ENCODE data around the gene AGAP2.

AGAP2 gene

DNA sequence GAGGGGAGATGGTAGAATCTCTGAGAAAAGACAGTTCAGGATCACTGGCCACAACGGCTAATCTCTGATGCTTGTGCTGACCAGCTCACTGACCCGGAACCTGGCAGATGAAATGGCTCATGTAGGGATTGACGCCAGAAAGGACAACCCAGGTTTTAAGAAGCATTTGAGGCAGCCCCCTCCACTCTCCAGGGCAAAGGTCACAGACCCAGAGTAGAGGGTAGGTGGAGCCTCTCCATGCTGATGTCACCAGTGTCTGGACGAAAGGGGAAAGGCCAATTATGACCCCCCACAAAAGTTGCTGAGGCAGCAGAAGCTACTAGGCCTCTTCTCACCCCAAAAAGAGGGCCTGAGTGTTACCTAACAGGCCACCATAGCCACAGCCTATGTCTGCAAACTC, 32.2 kb upstream of the AGAP2 start:
- Histone ChIP-seq H3K4me3 (ENCODE audit: low read depth, low read length) (no peak overlapping the region), H3K36me3 (ENCODE audit: control insufficient read depth in 2 of 2, insufficient read depth in 1 of 2, low read length in 2 of 2) (peaks cover 5 to 37% of the 10 kb centered on the region in 2 experiments; a peak in 2 of 3 replicates), H3K27ac (ENCODE audit: extremely low read depth, low read depth, low read length) (no peak overlapping the region), H3K9me3 (ENCODE audit: control insufficient read depth, insufficient read depth, low read depth, low read length) (no peaks in the 10 kb centered on the region), H3K4me1 (ENCODE audit: control insufficient read depth, insufficient read depth, low read length) (peaks cover 21% of the 10 kb centered on the region)
- ChIA-PET CTCF (interaction anchor here (0.6 to 2.1 kb wide), 3 partner anchors 11 to 134 kb away, joined by 3 to 6 read pairs (median 3); no protein-coding TSS in a partner anchor), POLR2A (no interaction called here)
- TF ChIP-seq EGR2 (tag by site-specific recombination; IDR thresholded peaks at IDR 0.05; ENCODE audit: low read depth) (no peak), ZNF626 (tag by site-specific recombination; IDR thresholded peaks at IDR 0.05) (no peak), ZNF521 (tag by site-specific recombination; IDR thresholded peaks at IDR 0.05) (no peak), ZBTB7A (tag by site-specific recombination; IDR thresholded peaks at IDR 0.05; ENCODE audit: low read depth) (no peak), ZSCAN23 (tag by site-specific recombination; IDR thresholded peaks at IDR 0.05) (no peak), ZNF664 (tag by site-specific recombination; IDR thresholded peaks at IDR 0.05) (no peak), OSR2 (tag by site-specific recombination; IDR thresholded peaks at IDR 0.05) (no peak), ZNF366 (tag by site-specific recombination; conservative IDR thresholded peaks at IDR 0.05) (no peak), ZSCAN16 (tag by site-specific recombination; IDR thresholded peaks at IDR 0.05) (no peak), ZNF157 (tag by site-specific recombination; IDR thresholded peaks at IDR 0.05) (no peak), SCRT2 (tag by site-specific recombination; IDR thresholded peaks at IDR 0.05) (no peak), ZFP3 (tag by site-specific recombination; IDR thresholded peaks at IDR 0.05; ENCODE audit: low read depth) (no peak), ZNF24 (tag by site-specific recombination; IDR thresholded peaks at IDR 0.05) (no peak), ZNF510 (tag by site-specific recombination; IDR thresholded peaks at IDR 0.05; ENCODE audit: insufficient replicate concordance) (no peak)
- TF ChIP-seq, protein P1, sequence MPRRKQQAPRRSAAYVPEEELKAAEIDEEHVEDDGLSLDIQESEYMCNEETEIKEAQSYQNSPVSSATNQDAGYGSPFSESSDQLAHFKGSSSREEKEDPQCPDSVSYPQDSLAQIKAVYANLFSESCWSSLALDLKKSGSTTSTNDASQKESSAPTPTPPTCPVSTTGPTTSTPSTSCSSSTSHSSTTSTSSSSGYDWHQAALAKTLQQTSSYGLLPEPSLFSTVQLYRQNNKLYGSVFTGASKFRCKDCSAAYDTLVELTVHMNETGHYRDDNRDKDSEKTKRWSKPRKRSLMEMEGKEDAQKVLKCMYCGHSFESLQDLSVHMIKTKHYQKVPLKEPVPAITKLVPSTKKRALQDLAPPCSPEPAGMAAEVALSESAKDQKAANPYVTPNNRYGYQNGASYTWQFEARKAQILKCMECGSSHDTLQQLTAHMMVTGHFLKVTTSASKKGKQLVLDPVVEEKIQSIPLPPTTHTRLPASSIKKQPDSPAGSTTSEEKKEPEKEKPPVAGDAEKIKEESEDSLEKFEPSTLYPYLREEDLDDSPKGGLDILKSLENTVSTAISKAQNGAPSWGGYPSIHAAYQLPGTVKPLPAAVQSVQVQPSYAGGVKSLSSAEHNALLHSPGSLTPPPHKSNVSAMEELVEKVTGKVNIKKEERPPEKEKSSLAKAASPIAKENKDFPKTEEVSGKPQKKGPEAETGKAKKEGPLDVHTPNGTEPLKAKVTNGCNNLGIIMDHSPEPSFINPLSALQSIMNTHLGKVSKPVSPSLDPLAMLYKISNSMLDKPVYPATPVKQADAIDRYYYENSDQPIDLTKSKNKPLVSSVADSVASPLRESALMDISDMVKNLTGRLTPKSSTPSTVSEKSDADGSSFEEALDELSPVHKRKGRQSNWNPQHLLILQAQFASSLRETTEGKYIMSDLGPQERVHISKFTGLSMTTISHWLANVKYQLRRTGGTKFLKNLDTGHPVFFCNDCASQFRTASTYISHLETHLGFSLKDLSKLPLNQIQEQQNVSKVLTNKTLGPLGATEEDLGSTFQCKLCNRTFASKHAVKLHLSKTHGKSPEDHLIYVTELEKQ (tag by site-specific recombination; IDR thresholded peaks at IDR 0.05; ENCODE audit: borderline replicate concordance) = no peak
- TF ChIP-seq, protein P2, sequence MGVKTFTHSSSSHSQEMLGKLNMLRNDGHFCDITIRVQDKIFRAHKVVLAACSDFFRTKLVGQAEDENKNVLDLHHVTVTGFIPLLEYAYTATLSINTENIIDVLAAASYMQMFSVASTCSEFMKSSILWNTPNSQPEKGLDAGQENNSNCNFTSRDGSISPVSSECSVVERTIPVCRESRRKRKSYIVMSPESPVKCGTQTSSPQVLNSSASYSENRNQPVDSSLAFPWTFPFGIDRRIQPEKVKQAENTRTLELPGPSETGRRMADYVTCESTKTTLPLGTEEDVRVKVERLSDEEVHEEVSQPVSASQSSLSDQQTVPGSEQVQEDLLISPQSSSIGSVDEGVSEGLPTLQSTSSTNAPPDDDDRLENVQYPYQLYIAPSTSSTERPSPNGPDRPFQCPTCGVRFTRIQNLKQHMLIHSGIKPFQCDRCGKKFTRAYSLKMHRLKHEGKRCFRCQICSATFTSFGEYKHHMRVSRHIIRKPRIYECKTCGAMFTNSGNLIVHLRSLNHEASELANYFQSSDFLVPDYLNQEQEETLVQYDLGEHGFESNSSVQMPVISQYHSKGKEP (tag by site-specific recombination; IDR thresholded peaks at IDR 0.05) = no peak
- TF ChIP-seq, protein P3, sequence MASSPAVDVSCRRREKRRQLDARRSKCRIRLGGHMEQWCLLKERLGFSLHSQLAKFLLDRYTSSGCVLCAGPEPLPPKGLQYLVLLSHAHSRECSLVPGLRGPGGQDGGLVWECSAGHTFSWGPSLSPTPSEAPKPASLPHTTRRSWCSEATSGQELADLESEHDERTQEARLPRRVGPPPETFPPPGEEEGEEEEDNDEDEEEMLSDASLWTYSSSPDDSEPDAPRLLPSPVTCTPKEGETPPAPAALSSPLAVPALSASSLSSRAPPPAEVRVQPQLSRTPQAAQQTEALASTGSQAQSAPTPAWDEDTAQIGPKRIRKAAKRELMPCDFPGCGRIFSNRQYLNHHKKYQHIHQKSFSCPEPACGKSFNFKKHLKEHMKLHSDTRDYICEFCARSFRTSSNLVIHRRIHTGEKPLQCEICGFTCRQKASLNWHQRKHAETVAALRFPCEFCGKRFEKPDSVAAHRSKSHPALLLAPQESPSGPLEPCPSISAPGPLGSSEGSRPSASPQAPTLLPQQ (tag by site-specific recombination; IDR thresholded peaks at IDR 0.05) = no peak
- TF ChIP-seq, protein P4, sequence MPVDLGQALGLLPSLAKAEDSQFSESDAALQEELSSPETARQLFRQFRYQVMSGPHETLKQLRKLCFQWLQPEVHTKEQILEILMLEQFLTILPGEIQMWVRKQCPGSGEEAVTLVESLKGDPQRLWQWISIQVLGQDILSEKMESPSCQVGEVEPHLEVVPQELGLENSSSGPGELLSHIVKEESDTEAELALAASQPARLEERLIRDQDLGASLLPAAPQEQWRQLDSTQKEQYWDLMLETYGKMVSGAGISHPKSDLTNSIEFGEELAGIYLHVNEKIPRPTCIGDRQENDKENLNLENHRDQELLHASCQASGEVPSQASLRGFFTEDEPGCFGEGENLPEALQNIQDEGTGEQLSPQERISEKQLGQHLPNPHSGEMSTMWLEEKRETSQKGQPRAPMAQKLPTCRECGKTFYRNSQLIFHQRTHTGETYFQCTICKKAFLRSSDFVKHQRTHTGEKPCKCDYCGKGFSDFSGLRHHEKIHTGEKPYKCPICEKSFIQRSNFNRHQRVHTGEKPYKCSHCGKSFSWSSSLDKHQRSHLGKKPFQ (tag by site-specific recombination; IDR thresholded peaks at IDR 0.05) = no peak
- TF ChIP-seq, protein P5, sequence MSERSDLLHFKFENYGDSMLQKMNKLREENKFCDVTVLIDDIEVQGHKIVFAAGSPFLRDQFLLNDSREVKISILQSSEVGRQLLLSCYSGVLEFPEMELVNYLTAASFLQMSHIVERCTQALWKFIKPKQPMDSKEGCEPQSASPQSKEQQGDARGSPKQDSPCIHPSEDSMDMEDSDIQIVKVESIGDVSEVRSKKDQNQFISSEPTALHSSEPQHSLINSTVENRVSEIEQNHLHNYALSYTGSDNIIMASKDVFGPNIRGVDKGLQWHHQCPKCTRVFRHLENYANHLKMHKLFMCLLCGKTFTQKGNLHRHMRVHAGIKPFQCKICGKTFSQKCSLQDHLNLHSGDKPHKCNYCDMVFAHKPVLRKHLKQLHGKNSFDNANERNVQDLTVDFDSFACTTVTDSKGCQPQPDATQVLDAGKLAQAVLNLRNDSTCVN (tag by site-specific recombination; optimal IDR thresholded peaks at IDR 0.05) = no peak
- TF ChIP-seq, protein P6, sequence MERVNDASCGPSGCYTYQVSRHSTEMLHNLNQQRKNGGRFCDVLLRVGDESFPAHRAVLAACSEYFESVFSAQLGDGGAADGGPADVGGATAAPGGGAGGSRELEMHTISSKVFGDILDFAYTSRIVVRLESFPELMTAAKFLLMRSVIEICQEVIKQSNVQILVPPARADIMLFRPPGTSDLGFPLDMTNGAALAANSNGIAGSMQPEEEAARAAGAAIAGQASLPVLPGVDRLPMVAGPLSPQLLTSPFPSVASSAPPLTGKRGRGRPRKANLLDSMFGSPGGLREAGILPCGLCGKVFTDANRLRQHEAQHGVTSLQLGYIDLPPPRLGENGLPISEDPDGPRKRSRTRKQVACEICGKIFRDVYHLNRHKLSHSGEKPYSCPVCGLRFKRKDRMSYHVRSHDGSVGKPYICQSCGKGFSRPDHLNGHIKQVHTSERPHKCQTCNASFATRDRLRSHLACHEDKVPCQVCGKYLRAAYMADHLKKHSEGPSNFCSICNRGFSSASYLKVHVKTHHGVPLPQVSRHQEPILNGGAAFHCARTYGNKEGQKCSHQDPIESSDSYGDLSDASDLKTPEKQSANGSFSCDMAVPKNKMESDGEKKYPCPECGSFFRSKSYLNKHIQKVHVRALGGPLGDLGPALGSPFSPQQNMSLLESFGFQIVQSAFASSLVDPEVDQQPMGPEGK (tag by site-specific recombination; IDR thresholded peaks at IDR 0.05) = no peak
